Astrocyte (in vitro differentiated cells and primary cell): ENCODE results near the gene UNC79. TPM values are rescaled to one million over a fixed set of nuclear protein-coding genes. Genes with fewer than 3 reads are reported as not detected.

Source experiments
- DNase-seq: peaks from one replicate; pipeline ENCODE4 v3.0.0-alpha.2; 2010; ENCODE audit warnings: low read depth
- FAIRE-seq: peaks from 2 replicates; lab custom pipeline; 2011; peaks lifted over from hg19 to GRCh38; lab: Jason Lieb, UNC
- H2AFZ ChIP-seq: 2 replicates; pipeline ENCODE4 v1.6.0; 2012; ENCODE audit warnings: low read depth, low read length, inconsistent platforms
- H3K27ac ChIP-seq: 2 replicates; pipeline ENCODE4 v1.5.1; 2011; ENCODE audit warnings: low read depth, low read length, inconsistent platforms
- H3K27me3 ChIP-seq: 2 replicates; pipeline ENCODE4 v1.6.0; 2011; ENCODE audit warnings: low read length, inconsistent platforms; ENCODE audit not compliant: insufficient read depth
- H3K36me3 ChIP-seq: 2 replicates; pipeline ENCODE4 v1.5.1; 2011; ENCODE audit warnings: low read length, inconsistent platforms; ENCODE audit not compliant: insufficient read depth
- H3K4me1 ChIP-seq: 2 replicates; pipeline ENCODE4 v1.5.1; 2011; ENCODE audit warnings: low read length, inconsistent platforms; ENCODE audit not compliant: insufficient read depth
- H3K4me2 ChIP-seq: 2 replicates; pipeline ENCODE4 v1.6.0; 2012; ENCODE audit warnings: low read length, inconsistent platforms
- H3K4me3 ChIP-seq: 2 replicates; pipeline ENCODE4 v1.5.1; 2011; ENCODE audit warnings: low read depth, mild to moderate bottlenecking, low read length, inconsistent platforms; ENCODE audit not compliant: insufficient read depth
- H3K79me2 ChIP-seq: 2 replicates; pipeline ENCODE4 v1.6.0; 2012; ENCODE audit warnings: mild to moderate bottlenecking, low read length, inconsistent platforms; ENCODE audit not compliant: insufficient read depth
- H3K9ac ChIP-seq: 2 replicates; pipeline ENCODE4 v1.6.0; 2012; ENCODE audit warnings: mild to moderate bottlenecking, low read length, inconsistent platforms
- H3K9me3 ChIP-seq: 2 replicates; pipeline ENCODE4 v1.5.1; 2012; ENCODE audit warnings: low read depth, mild to moderate bottlenecking, low read length, inconsistent platforms; ENCODE audit not compliant: insufficient read depth
- H4K20me1 ChIP-seq: 2 replicates; pipeline ENCODE4 v1.6.0; 2012; ENCODE audit warnings: low read length, inconsistent platforms; ENCODE audit not compliant: insufficient read depth
- H3K27ac Mint-ChIP-seq: one replicate; pipeline ENCODE4 v1.8.0; 2021; ENCODE audit warnings: mild to moderate bottlenecking, mixed read lengths; ENCODE audit not compliant: unreplicated experiment
- H3K27me3 Mint-ChIP-seq: one replicate; pipeline ENCODE4 v1.8.0; 2021; ENCODE audit warnings: low read depth, mixed read lengths; ENCODE audit not compliant: unreplicated experiment
- H3K36me3 Mint-ChIP-seq: one replicate; pipeline ENCODE4 v1.8.0; 2021; ENCODE audit warnings: low read depth, mixed read lengths; ENCODE audit not compliant: unreplicated experiment
- H3K4me1 Mint-ChIP-seq: one replicate; pipeline ENCODE4 v1.8.0; 2021; ENCODE audit warnings: low read depth, mixed read lengths; ENCODE audit not compliant: unreplicated experiment
- H3K4me3 Mint-ChIP-seq: one replicate; pipeline ENCODE4 v1.8.0; 2021; ENCODE audit warnings: mild to moderate bottlenecking, moderate library complexity, mixed read lengths; ENCODE audit not compliant: unreplicated experiment
- H3K9me3 Mint-ChIP-seq: one replicate; pipeline ENCODE4 v1.8.0; 2021; ENCODE audit warnings: mild to moderate bottlenecking, mixed read lengths; ENCODE audit not compliant: unreplicated experiment
- CTCF ChIP-seq: IDR thresholded peaks from 2 replicates; pipeline ENCODE4 v1.5.1; 2011; ENCODE audit warnings: low read depth, mild to moderate bottlenecking, inconsistent platforms, low read length, moderate library complexity; ENCODE audit not compliant: insufficient read depth
- EZH2 ChIP-seq: IDR thresholded peaks from 2 replicates; pipeline ENCODE4 v1.6.1; 2012; ENCODE audit warnings: mild to moderate bottlenecking, low read length, inconsistent platforms; ENCODE audit not compliant: insufficient read depth
- total RNA-seq: library from RNA; stranded (reverse); gene quantifications from 2 replicates; pipeline ENCODE4 v1.2.1, GENCODE V29; 2021

The UNC79 gene
- total RNA-seq, 1 donor from 2014 or later = 0.66 TPM

GRCh38 chr14:93729993-93730392 lies 299.3 kb downstream of the UNC79 start:
- Histone ChIP-seq H3K79me2 (no peaks in the 10 kb centered on the region), H3K36me3 (no peaks in the 10 kb centered on the region), H3K27me3 (peaks cover 2% of the 10 kb centered on the region), H3K4me2 (no peak overlapping the region), H3K9me3 (no peaks in the 10 kb centered on the region), H3K27ac (no peak overlapping the region), H2AFZ (no peak overlapping the region), H3K9ac (no peak overlapping the region), H3K4me3 (no peak overlapping the region), H4K20me1 (no peaks in the 10 kb centered on the region), H3K4me1 (no peaks in the 10 kb centered on the region)
- Mint-ChIP-seq H3K4me3 (no peak overlapping the region), H3K4me1 (no peaks in the 10 kb centered on the region), H3K9me3 (peaks cover 6% of the 10 kb centered on the region), H3K27me3 (peaks cover 15% of the 10 kb centered on the region), H3K36me3 (no peaks in the 10 kb centered on the region), H3K27ac (no peak overlapping the region)
- DNase-seq (no peak), FAIRE-seq (no peak)
- TF ChIP-seq CTCF (no peak), EZH2 (no peak)

DNA sequence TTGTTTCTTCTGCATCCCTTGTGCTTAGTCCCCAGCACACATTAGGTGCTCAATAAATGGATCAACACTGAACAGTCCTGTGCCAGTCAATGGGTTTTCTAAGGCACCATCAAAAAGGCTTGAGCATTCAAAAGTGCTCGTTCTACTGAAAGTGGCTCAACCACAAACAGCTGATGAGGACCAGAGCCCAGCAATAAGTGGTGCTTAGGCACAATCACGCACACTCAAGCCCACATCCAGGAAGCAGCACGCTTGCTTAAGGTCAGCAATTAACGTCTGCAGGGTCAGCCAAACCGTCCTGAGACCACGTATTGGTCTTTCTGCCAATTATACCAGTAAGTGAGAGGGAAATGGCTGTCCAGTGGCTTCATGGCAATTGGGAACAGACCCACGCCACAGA lies 301.0 kb downstream of the UNC79 start:
- no peak overlapping the region for H3K4me3 ChIP-seq
- no peak overlapping the region for H2AFZ ChIP-seq
- Mint-ChIP-seq H3K36me3 (no peaks in the 10 kb centered on the region), H3K27me3 (peaks cover 13% of the 10 kb centered on the region), H3K27ac (no peak overlapping the region), H3K4me3 (no peak overlapping the region), H3K4me1 (no peaks in the 10 kb centered on the region), H3K9me3 (peaks cover 8% of the 10 kb centered on the region)
- TF ChIP-seq EZH2 = no peak
- no peak for TF ChIP-seq CTCF
- FAIRE-seq = no peak
- H3K27ac ChIP-seq = no peak overlapping the region
- no peaks in the 10 kb centered on the region for H4K20me1 ChIP-seq
- peaks cover 2% of the 10 kb centered on the region for H3K27me3 ChIP-seq
- no peaks in the 10 kb centered on the region for H3K36me3 ChIP-seq
- H3K4me1 ChIP-seq = no peaks in the 10 kb centered on the region
- no peaks in the 10 kb centered on the region for H3K79me2 ChIP-seq
- no peak for DNase-seq
- no peak overlapping the region for H3K4me2 ChIP-seq
- H3K9me3 ChIP-seq = no peaks in the 10 kb centered on the region
- H3K9ac ChIP-seq = no peak overlapping the region

DNA sequence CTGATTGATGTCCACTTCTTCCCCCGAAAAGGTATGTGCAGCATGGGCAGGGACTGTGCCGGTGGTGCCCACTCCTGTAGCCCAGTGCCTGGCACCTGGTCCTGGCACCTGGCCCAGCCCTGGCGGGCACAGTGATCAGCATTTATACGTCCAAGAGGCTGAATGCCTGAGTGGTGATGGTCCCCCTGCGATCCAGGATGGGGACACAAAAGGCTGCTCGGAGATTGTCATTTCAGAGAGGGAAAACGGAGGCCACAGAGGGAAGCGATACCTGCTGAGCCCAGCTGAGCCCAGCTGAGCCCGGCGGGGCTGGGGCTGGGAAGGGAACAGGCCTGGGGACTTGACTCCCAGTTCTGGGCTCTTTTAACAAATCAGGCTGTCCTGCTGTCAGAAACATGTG lies 301.8 kb downstream of the UNC79 start:
- Histone ChIP-seq H3K27ac (no peak overlapping the region), H3K9me3 (no peaks in the 10 kb centered on the region), H4K20me1 (no peaks in the 10 kb centered on the region), H2AFZ (no peak overlapping the region), H3K4me2 (no peak overlapping the region), H3K79me2 (no peaks in the 10 kb centered on the region), H3K4me1 (no peaks in the 10 kb centered on the region), H3K36me3 (no peaks in the 10 kb centered on the region), H3K9ac (no peak overlapping the region), H3K4me3 (no peak overlapping the region), H3K27me3 (peaks cover 2% of the 10 kb centered on the region)
- FAIRE-seq (no peak), DNase-seq (no peak)
- peaks cover 16% of the 10 kb centered on the region for H3K27me3 Mint-ChIP-seq
- no peak overlapping the region for H3K27ac Mint-ChIP-seq
- H3K4me3 Mint-ChIP-seq = no peak overlapping the region
- no peaks in the 10 kb centered on the region for H3K36me3 Mint-ChIP-seq
- H3K9me3 Mint-ChIP-seq = peaks cover 8% of the 10 kb centered on the region
- no peak for TF ChIP-seq CTCF
- no peak for TF ChIP-seq EZH2
- no peaks in the 10 kb centered on the region for H3K4me1 Mint-ChIP-seq
